NCI-H1417 (cell line): ENCODE results near the gene PRXL2A.
"Not testable (repeated sequence)": the region's sequence is repeated elsewhere in the genome, so short reads cannot be mapped to it uniquely, and the experiment has no call there.

Experiments
- DNase-seq, 3 experiments: peaks; one replicate each; lab custom pipeline; 2025; lab: John Stamatoyannopoulos, UW

PRXL2A gene

DNA sequence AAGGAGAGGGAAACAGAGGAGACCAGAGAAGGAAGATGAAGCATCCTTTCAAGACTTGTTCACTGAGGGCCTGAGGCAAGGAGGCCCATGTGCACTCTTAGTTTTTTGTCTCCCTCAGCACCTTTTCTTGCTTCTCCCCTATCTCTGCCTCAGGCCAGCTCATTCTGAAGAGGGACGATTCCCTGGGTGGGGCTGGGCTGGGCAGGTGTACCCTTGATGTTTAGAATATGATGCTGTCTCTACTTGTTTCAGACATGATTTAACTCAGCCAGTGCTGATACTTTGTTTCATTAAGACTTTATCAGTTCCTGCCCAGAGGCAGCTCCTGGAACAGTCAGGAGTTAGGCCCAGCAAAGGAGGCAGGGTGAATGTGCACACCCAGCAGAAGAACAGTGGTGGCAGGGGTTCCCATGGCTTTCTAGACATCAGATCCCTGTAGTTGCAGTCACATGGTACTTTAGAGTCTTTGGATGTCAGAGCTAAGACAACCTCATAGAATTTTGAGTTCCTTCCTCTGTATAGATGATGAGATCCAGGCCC, 3.4 kb downstream of the PRXL2A start:
- no peak for DNase-seq

DNA sequence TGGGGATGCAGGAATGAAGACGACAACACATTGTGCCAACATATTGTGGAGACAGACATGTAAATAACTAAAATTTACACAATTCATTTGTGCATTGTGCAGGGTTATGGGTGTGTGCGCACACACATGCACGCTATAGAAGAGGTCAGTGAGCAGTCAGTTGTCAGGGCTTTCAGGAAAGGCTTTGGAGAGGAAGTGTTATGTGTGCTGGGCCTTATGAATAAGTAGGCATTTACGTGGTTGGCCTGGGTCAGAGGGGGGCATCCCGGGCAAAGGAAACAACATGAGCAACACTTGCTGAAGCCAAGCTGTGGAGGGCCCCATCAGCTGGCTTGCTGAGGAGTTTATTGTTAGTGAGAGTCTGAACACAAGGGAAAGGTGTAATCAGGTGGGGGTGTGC, 4.1 kb downstream of the PRXL2A start:
- DNase-seq: no peak

DNA sequence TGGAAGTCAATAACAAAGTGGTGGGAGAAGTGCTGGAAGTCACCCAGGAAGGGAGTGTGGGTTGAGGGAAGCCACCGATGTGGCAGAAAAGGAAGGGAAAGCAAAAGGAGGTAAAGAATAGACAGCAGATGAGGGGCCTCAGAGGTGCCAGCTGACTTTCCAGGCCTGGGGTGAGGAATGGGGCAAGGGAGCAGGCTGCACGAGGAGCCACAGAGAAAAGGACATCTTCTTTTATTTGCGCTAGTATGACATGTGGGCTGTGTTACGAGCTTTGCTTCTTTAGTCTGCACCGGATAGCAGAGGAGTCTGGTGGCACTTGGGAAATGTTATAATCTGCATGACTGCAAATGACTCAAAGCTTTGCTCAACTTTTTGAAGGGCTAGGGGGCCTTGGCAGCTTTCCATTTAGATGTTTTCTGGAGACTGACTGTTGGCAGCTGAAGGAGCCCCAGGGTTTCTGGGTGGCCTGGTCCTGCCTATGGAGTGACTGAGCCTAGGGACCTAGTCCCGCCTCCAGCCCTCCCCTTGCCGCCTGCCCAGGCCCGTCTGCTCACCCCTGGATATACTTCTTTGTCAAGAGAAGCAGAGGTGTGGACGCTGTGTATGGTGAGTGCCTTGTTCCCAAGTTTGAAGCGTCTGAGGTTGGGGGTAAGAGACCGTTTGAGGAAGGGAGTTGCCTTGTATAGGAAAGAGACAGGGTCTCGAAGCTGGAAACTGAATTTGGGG, 5.1 kb downstream of the PRXL2A start:
- DNase-seq: no peak

DNA sequence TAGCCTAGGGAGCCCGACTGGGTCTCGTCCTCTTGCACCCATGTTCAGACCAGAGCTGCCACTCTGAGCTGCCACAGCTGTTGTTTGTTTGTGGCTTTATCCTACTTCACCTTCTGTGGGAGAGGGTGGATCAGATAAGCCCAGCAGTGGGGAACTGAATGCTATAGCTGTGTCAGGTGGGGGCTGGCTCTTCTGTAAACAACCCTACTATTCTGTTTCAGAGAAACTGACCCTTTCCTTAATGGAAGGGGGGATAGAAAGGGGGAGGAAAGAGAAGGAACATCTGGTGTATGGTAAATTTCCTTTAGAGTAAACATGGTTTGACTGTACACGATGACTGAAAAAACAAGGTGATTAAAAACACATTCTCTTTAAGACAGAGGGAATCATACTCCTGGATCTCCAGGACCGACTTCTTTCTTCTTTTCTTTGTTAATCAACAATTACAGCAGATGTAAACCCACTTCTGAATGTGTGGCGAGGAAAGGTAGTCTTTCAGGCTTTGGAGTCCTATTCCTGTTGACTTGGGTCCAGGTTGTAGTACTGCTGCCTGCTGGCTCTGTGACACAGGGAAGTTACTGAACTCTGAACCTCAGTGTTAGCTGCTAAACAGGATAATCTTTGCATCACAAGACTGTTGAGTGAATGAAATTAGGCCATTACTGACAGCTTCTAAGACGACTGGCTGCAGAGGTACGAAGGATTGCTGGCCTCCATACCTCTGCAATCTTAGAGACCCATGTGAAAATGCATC, 6.0 kb downstream of the PRXL2A start:
- DNase-seq: peak in 1 of 3 experiments; percentile 52

DNA sequence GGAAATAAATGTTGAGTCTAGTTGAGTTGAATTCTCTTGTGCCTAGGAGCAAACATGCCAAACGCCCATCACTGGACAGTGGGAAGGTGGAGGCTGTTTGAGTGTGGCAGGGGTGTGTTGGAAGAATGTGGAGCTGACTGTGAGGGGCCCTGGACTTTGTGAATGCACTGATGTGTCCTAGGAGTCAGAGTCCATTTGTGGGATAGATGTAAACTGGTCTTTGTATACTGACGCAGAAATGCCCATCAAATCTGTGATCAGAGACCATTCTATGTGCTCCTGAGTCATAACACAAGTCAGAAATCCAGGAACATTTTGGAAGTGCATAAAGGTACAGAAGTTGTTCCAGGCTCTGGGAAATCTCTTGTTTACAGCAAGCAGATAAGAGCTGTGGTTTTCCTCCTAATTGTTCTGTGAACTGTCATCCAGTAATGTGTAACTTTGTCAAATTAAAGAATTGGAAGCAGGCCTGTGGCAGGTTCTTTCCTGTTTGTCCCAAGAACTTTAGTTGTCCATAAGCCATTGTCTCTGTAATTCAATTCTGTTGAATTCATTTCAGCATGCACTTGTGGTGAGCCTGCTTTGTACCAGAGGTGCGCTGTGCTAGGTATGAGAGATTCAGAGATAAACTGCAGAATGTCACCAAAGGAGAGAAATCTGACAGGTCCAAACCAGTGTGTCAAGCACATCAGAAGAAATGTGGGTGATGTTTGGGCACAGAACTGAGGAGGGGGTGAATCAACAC, 7.6 kb downstream of the PRXL2A start:
- DNase-seq: no peak

DNA sequence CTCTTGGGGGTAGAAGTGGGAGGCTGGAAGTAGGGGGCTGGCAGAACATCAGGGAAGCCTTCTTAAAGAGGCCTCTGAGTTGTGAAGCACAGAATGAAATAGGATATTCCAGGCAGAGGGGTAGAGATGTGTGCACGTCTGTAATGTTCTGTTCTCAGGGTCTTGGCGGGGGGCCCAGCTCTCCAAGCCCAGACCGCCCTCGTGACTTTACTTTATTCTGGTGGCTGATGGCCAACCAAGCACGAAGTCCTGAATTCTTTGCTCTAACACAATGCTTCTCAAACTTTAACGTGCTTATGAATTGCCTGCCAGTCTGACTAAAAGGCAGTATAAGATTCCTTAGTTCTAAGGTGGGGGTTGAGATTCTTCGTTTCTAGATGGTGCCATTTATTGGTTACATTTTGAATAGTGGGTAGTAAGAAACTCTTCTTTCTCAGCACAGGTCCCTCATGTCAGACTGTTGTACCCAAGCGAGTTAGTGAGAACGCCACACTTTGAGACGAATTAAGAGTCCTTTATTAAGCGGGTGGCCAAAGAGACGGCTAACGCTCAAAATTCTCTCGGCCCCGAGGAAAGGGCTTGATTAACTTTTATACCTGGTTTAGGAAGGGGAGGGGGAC, 8.2 kb downstream of the PRXL2A start:
- no peak for DNase-seq

DNA sequence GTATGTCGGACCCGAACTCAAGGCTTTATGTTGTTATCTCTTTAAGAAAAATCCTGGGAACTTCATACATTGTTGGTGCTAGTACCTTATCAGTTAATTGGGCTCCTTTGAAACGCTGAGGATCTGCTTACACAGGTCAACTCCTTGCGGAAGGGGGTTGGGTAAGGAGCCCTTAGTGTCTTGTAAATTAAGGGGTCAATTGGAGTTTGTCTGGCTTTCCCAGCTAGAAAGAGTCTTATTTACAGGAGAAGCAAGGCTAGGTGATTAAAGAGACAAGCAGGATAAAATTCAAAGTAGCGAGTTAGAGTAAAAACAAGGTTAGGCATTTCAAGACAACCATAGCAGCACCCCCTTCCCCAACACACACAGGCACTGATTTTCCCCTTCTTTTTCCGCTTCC, 8.9 kb downstream of the PRXL2A start:
- not testable (repeated sequence) for DNase-seq

DNA sequence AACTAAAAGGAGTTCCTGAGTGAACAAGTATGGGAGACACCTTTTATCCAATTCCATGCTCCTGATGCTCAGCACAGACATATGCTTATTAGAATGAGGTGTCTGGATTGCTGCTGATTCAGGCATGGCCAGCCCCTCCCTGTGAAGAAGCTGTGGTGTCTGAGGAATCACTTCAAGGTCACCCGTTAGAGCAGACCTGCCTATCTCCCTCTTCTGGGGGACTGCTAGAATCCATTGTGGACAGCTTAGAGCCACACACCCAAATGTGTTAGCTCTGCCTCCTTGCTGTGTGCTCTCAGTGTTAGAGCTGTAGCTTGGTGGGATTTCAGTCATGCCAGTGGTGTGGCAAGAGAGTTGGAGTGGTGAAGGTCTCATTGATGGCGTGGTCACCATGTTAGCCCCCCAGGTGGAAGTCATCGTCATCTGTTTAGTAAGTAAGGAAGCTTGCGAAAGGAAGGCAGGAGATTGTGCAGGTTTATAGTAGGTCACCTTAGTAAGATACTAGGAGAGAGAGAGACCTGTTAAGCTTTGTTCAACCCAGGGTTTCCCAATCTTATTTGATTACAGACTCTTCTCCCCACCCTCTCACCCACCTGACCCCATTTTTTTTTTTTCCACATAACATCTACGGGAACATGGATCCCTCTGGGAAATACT, 12.8 kb downstream of the PRXL2A start:
- DNase-seq: no peak

DNA sequence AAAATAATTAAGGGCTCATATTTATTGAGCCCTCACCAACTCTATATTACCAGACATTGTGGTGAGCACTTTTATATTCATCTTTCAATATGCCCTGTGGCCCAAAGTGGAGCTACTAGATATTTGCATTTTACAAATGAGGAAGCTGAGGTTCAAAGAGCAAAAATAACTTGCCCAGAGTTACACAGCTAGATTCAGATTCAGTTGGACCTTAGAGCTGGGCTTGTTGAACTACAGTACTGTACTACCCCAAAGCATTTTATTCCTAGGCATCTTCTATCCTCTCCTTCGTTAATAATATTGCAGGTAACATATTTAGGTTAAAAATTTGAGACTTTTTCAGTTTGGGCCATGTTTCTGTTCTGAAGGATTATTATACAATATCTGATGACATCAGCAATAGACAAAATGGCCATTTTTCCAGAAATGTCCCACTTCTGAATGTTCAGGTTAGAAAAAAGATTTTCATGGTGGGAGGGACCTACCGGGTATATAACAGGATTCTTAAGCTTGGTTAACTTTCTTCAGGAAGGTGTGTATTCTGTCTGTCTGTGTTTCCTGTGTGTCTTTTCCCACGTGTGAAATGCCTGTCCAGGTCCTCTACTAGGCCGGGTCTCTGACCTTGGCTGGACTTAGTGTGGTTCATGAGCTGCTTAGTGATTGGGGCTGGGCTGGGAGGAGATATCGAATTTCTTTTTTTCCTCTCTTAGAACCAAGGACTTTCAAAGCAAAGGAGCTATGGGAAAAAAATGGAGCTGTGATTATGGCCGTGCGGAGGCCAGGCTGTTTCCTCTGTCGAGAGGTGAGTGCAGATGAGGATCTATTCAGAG, 13.6 kb downstream of the PRXL2A start:
- no peak for DNase-seq

DNA sequence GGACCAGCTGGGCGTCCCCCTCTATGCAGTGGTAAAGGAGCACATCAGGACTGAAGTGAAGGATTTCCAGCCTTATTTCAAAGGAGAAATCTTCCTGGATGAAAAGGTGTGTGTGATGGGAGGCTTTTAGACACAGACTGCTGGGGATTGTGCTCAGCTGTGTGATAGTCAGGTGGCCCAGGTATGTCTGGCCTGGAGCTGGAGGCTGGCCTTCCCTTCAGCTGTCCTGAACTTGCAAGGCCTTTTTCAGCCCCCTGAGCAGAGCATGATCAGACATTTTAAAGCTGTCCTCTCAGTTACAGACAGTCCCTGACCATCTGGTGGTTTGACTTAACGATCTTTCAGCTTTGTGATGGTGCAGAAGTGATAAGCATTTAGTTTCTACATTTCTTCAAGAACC, 17.6 kb downstream of the PRXL2A start:
- no peak for DNase-seq

DNA sequence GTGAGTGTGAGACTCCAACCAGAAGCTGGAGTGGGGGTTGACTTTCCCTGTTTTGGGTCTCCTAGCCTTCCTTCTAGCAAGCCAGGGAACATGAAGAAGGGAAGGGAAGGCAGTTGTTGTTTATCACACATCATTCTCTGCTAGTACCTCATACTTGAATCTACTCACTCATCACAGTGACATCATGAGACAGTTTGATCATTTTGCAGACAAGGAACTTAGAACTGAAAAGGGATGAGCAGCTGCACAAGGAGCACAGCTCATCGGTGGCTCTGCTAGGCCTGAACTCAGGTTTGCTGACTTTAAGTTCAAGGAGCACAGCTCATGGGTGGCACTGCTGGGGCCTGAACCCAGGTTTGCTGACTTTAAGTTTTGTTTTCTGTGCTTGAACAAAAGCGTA, 19.2 kb downstream of the PRXL2A start:
- no peak for DNase-seq

DNA sequence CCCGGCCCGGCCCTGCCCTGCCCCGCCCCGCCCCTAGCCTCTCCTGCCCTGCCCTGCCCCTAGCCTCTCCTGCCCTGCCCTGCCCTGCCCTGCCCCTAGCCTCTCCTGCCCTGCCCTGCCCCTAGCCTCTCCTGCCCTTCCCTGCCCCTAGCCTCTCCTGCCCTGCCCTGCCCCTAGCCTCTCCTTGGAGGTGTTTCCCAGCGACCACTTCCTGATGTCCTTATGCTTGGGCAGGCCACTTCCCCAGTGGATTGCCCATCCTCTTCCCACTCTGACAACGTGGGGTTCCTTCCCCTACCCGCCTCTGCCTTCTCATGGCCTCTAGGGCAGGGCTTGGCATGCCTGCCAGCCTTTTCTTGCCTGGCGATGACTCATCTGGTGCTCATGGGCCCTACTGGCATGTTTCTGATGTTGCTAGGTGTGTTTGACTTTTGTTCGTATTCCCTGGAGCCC, 21.2 kb downstream of the PRXL2A start:
- DNase-seq: no peak

DNA sequence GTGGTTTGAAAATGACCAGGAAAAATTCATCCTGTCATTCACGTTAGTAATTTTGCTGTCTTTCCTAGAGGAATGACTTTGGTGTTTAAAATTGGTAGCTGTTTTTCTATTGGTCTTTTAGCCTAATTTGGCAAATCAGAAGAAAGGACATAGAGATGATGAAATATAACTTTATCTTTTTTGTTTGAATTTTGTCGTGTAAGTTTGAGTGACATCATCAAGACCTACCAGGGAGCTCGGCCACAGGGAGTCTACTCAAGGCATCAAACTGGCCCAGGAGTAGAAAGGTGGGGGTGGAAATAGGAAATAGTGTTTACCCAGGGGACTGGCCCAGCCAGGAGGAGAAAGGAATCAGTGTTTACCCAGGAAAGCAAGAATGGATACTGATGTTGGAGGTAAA, 24.8 kb downstream of the PRXL2A start:
- DNase-seq: no peak

DNA sequence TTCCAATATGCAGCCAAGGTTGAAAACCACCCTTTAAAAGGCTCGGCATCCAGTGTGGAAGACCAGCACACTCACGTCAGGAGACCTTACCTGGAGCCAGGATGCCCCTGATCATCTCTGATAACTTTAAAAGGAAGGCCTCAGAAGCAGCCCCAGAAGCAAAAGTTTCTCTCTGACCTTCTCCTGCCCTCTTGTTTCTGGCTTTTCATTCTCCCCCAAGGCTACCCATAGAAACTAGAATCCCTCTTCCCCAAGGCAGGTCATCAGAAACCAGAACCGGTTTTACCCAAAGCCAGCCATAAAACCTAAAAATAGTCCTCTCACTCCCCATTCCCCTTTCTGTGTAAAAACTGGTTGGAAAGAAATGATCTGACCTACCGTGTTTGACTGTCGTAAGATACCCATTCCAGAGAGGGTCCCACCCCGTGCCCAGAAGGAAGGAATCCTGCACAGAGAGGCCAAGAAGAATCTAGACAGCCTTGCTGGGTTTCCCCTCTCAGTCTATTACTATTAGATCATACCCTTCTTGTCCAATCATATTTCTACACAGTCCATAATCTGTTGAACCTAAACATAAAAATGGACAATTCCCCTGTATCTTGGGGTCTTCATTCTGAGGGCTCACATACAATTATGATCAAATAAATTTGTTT, 28.2 kb downstream of the PRXL2A start:
- no peak for DNase-seq

DNA sequence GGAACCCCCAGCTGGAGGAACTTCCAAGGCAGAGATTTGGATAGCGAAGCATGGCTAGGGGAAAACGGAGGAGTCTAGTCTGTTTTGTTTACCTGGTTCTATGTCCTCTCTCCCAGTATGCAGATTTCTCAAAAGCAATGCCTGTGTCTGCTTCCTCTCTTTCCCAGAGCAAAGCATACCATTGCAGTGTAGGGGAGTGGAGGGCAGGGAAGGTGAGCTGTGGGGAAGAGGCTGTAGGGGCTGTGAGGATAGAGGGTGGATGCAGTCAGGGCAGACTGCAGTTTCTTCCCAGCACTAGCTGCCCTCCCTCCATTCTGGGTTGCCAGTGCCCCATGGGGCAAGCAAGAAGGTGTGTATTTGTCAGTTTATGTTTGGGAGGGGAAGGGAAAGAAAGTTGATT, 28.9 kb downstream of the PRXL2A start:
- DNase-seq: no peak

DNA sequence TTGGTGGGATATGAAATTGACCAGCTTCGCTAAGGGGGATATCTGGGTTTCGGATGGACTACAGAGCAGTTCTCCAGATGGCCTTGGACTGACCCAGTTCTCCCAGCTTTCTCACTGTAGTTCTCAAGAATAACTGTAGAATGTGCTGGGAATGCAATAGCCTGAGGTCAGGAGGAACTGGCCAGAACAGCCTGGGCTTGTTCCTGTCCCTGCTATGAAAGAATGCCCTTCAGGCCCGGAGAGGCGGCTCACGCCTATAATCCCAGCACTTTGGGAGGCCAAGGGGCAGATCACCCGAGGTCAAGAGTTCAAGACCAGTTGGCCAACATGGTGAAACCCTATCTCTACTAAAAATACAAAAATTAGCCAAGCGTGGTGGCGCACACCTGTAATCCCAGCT, 33.5 kb downstream of the PRXL2A start:
- no peak for DNase-seq

DNA sequence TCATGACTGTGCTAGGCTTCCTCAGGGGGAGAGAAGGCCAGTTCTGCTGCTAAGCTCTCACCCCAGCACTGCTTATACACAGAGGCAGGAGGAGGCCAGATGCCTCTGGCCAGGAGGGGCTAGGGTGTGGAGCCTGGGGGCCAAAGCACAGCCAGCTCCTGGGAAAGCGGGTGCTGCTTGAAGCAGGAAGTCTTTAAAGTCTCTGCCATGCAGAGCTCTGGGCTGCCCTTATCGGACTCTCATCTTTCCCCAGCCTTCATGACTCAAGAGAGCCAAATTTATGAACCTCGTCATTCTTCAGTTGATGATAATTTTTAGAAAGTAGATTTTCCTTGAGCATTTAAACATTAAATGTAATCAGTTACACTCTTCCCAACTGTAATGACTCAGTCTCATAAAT, 34.5 kb downstream of the PRXL2A start:
- no peak for DNase-seq

DNA sequence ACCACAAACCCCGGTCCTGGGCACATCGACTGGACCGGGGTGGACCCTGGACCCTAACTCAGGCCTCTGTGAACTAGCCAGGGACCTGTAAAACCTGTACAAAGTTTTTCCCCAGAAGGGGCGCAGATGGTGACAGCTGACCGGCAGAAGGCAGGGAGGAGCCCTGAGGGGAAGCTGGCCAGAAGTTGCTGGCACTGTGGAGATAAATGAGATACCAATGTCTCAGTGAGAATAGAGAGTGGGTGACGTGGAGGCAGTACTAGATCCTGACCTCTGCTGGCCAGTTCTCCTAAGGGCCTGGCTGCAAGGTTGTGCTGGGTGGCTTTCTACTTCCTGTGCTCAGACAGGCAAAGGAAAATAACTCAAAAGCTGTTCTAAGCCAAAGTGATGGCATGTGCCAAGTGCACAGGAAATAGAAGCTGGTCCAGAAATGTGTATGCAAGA, 35.2 kb downstream of the PRXL2A start:
- peak in 1 of 3 experiments; percentile 16 for DNase-seq

DNA sequence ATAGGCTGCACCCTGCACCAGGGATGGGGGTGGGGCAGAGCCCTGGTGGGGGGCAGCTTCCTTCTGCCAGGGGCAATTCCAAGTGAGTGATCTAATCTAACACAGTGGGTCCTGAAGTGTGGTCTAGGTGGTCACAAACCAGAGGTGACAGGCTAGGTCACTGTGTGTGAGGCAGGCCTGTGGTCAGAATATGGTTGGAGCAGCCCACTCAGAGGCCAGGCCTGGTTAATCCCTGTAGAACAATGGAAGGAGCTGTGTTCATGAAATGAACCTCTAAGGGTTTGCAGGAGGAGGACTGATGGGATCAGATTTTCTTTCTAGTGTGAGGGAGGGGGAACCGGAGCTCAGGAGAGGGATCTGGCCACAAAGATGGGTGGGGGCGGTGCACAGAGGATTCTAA, 35.8 kb downstream of the PRXL2A start:
- DNase-seq: no peak
